Gastrocnemius medialis (tissue), 4 donors: Measurements from ENCODE around the gene SORL1.

Source experiments
- POLR2A ChIP-seq, 2 donors: fragments of 450-650 bp; IDR thresholded peaks; one replicate each; pipeline ENCODE4 v1.6.1; 2017; ENCODE audit warnings: antibody characterized with exemption in 2 of 2, mild to moderate bottlenecking in 2 of 2, moderate library complexity in 2 of 2
- TF ChIP-seq, protein P1 (sequence below), 5 experiments: fragments of 450-650 bp in 3 of 5; fragments of 200-600 bp in 2 of 5; sonication (generic) in 2 of 5; IDR thresholded peaks in 4 of 5; conservative IDR thresholded peaks in 1 of 5; 1 replicate in 4 of 5; 2 replicates in 1 of 5; pipeline ENCODE4 v1.5.1; 2016 to 2019; ENCODE audit warnings: antibody characterized with exemption in 5 of 5, mild to moderate bottlenecking in 3 of 5, moderate library complexity in 3 of 5

DNA sequence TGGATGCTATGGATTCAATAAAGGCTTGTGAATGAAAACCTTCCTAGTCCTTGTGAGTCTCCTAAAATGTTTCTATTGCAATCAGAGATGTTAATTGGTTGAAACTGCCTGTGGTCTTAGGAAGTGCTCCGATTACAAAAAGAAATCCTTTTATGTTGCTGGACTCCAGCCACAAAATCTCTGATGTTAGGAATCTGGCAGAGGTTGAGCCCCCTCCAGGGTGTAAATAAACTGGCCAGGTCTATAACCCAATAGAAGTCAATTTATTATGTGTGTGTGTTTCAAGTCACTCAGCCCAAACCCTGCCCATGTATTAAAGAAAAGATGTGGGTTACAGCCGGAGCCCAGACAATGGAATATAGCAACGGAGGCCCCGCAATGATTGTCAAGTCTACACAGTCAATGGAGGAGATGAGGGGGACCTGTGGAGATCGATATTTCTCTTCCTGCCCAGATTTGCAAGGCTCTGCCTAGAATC lies 218.7 kb downstream of the SORL1 start:
- TF ChIP-seq POLR2A (IDR thresholded peaks at IDR 0.05): no peak
- TF ChIP-seq, protein P1, sequence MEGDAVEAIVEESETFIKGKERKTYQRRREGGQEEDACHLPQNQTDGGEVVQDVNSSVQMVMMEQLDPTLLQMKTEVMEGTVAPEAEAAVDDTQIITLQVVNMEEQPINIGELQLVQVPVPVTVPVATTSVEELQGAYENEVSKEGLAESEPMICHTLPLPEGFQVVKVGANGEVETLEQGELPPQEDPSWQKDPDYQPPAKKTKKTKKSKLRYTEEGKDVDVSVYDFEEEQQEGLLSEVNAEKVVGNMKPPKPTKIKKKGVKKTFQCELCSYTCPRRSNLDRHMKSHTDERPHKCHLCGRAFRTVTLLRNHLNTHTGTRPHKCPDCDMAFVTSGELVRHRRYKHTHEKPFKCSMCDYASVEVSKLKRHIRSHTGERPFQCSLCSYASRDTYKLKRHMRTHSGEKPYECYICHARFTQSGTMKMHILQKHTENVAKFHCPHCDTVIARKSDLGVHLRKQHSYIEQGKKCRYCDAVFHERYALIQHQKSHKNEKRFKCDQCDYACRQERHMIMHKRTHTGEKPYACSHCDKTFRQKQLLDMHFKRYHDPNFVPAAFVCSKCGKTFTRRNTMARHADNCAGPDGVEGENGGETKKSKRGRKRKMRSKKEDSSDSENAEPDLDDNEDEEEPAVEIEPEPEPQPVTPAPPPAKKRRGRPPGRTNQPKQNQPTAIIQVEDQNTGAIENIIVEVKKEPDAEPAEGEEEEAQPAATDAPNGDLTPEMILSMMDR (IDR thresholded peaks at IDR 0.05 in 4 of 5, conservative IDR thresholded peaks at IDR 0.05 in 1 of 5): no peak
